ENCODE results near the gene PSORS1C2. TPM values are rescaled to one million over a fixed set of nuclear protein-coding genes. Genes with fewer than 3 reads are reported as not detected.

Gene PSORS1C2
- total RNA-seq, 3 donors from 2014 or later (not counting 1 experiment from before 2014, with no cell fraction given) = not detected

DNA sequence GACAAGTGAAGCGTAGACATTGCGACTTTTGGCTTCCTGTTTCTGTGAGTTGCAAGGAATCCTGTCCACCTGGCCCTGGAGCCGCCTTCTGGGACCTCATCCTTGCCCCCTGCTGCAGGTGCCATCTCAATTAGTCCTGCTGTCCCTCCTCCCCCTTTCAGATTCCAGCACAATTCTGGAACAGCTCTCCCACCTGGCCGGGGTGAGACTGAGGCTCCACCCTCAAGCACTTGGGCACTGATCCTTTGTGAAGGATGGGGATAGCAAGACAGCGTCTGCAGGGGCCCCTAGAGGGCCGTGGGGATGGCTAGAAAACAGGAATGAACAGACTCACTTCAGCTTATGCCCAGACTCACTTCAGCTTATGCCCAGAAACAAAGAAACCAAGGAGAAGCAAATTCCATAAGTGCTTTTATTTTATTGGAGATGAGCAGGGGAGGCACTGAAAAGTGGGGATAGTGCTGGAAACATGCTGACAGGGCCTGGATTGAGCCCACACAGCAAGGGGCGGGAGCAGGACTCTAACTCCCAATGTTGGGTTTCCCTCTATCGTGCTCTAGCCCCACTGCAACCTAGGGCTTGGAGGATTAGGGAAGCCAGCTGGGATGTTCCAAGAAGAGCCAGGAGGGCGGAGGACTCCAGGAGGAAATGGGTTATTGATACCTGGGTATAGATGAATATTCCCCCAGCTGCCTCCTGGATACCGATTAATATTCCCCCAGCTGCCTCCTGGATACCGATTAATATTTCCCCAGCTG is 27.9 kb downstream of the PSORS1C2 start:
- Mint-ChIP-seq H3K9me3 (no peaks in the 10 kb centered on the region), H3K27ac (no peak overlapping the region), H3K4me3 (no peak overlapping the region), H3K4me1 (no peaks in the 10 kb centered on the region), H3K36me3 (no peaks in the 10 kb centered on the region), H3K27me3 (ENCODE audit: low read depth in 2 of 2) (peaks cover 19 to 38% of the 10 kb centered on the region in 2 donors)
- no peaks in the 10 kb centered on the region for H3K36me3 ChIP-seq (ENCODE audit: control insufficient read depth, insufficient read depth, low read length)
- ATAC-seq (no peak), DNase-seq (no peak)
- no peak overlapping the region for H3K27ac ChIP-seq (ENCODE audit: low read length)
- no peak overlapping the region for H3K4me3 ChIP-seq (ENCODE audit: low read length)
- WGBS (ENCODE audit: insufficient coverage) = 85% methylated on average over 10 of the region's 11 CpGs
- no peaks in the 10 kb centered on the region for H3K27me3 ChIP-seq (ENCODE audit: control insufficient read depth, insufficient read depth, low read length)
- H3K9me3 ChIP-seq (ENCODE audit: control insufficient read depth, insufficient read depth, low read length) = no peaks in the 10 kb centered on the region
- intact Hi-C loops (cut with micrococcal nuclease) = no loop called here
- no peaks in the 10 kb centered on the region for H3K4me1 ChIP-seq (ENCODE audit: control insufficient read depth, insufficient read depth, low read length)
- TF ChIP-seq CTCF (IDR thresholded peaks at IDR 0.05) = no peak

DNA sequence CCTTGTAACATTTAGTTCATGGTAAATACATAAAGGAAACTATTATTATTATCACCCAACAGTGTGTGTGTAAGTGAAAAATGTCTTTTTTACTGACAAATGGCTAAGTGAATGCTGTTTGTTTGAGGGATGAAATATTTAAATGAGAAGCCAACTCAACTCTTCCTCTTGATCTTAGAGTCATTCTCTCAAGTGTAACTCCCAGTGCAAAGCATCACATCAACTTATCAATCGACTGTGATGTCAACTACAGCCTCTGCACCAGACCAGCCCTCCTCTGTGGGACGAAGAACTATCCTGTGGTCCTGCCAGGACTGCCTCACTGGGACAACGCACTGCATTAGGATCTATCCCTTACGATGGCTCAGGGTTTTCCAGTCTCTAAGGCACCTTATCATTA is 31.8 kb downstream of the PSORS1C2 start:
- H3K27me3 ChIP-seq (ENCODE audit: control insufficient read depth, insufficient read depth, low read length) = no peaks in the 10 kb centered on the region
- Mint-ChIP-seq H3K9me3 (no peaks in the 10 kb centered on the region), H3K4me1 (no peaks in the 10 kb centered on the region), H3K27ac (no peak overlapping the region), H3K36me3 (no peaks in the 10 kb centered on the region), H3K4me3 (no peak overlapping the region), H3K27me3 (ENCODE audit: low read depth in 2 of 2) (peaks cover 10 to 13% of the 10 kb centered on the region in 2 donors)
- WGBS (ENCODE audit: insufficient coverage) = 87% methylated on average over 3 of the region's 4 CpGs
- no peak for DNase-seq
- no peak overlapping the region for H3K27ac ChIP-seq (ENCODE audit: low read length)
- no peaks in the 10 kb centered on the region for H3K9me3 ChIP-seq (ENCODE audit: control insufficient read depth, insufficient read depth, low read length)
- no peaks in the 10 kb centered on the region for H3K36me3 ChIP-seq (ENCODE audit: control insufficient read depth, insufficient read depth, low read length)
- no peaks in the 10 kb centered on the region for H3K4me1 ChIP-seq (ENCODE audit: control insufficient read depth, insufficient read depth, low read length)
- intact Hi-C loops (cut with micrococcal nuclease) = no loop called here
- H3K4me3 ChIP-seq (ENCODE audit: low read length) = no peak overlapping the region
- no peak for TF ChIP-seq CTCF (IDR thresholded peaks at IDR 0.05)
- no peak for ATAC-seq

DNA sequence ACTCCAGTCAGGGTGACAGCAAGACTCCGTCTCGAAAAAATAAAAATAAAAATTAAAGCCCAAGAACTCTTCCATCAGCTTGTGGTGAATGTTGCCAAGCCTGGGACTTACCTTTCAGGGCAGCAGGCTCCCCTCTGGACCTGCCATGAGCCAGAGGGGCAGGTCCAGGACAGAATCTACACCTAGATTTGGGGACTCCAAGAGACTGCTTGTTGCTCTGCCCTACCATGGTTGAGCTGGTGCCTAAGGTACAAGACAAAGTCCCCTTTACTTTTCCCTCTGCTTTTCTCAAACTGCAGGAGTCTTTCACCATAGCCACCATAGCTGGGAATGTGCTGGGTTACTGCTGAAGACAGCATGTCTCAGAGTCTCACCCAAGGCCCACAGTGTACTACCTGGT is 35.7 kb downstream of the PSORS1C2 start:
- Histone ChIP-seq H3K36me3 (ENCODE audit: control insufficient read depth, insufficient read depth, low read length) (no peaks in the 10 kb centered on the region), H3K9me3 (ENCODE audit: control insufficient read depth, insufficient read depth, low read length) (no peaks in the 10 kb centered on the region), H3K4me3 (ENCODE audit: low read length) (no peak overlapping the region), H3K27me3 (ENCODE audit: control insufficient read depth, insufficient read depth, low read length) (no peaks in the 10 kb centered on the region), H3K27ac (ENCODE audit: low read length) (no peak overlapping the region), H3K4me1 (ENCODE audit: control insufficient read depth, insufficient read depth, low read length) (no peaks in the 10 kb centered on the region)
- WGBS (ENCODE audit: insufficient coverage) = 93% methylated on average over 2 of the region's 2 CpGs
- DNase-seq (no peak), ATAC-seq (no peak)
- Mint-ChIP-seq H3K27ac (no peak overlapping the region), H3K4me3 (no peak overlapping the region), H3K9me3 (no peaks in the 10 kb centered on the region), H3K27me3 (ENCODE audit: low read depth in 2 of 2) (peaks cover 0 to 3% of the 10 kb centered on the region in 2 donors), H3K36me3 (no peaks in the 10 kb centered on the region), H3K4me1 (no peaks in the 10 kb centered on the region)
- no peak for TF ChIP-seq CTCF (IDR thresholded peaks at IDR 0.05)
- intact Hi-C loops (cut with micrococcal nuclease) = no loop called here
